ENCODE measurements around the gene RHPN2. TPM values are rescaled to one million over a fixed set of nuclear protein-coding genes. Genes with fewer than 3 reads are reported as not detected.
A peak's percentile ranks its signal among the peaks of the same experiment; 100 is the strongest.

Gene RHPN2
- total and polyA plus RNA-seq, 2 of the 13 experiments (the other 11 are each of a cell fraction or from before 2014, with no cell fraction given) = 20.3 to 48.0 TPM

GRCh38 chr19:33052352-33052972 lies 12.2 kb downstream of the RHPN2 start (continued):
- TF ChIP-seq HNF1B (CRISPR knock-in tag; IDR thresholded peaks at IDR 0.05) (no peak), IRX3 (CRISPR knock-in tag; IDR thresholded peaks at IDR 0.05; ENCODE audit: borderline replicate concordance, low read depth) (no peak), RFXAP (CRISPR knock-in tag; IDR thresholded peaks at IDR 0.05; ENCODE audit: borderline replicate concordance) (no peak), ZNF446 (CRISPR knock-in tag; IDR thresholded peaks at IDR 0.05) (no peak), MED1 (CRISPR knock-in tag; IDR thresholded peaks at IDR 0.05) (peak; percentile 76), ZSCAN31 (CRISPR knock-in tag; IDR thresholded peaks at IDR 0.05; ENCODE audit: low read depth) (no peak), ZKSCAN8 (CRISPR knock-in tag; IDR thresholded peaks at IDR 0.05; ENCODE audit: borderline replicate concordance) (0 out of 2 replicates have a peak, but pooled peaks have one; percentile 16), TSC22D2 (CRISPR knock-in tag; IDR thresholded peaks at IDR 0.05; ENCODE audit: borderline replicate concordance) (no peak), AGO1 (IDR thresholded peaks at IDR 0.05; ENCODE audit: low read depth, low read length, poor library complexity, severe bottlenecking) (no peak), ZNF33B (CRISPR knock-in tag; IDR thresholded peaks at IDR 0.05) (0 out of 2 replicates have a peak, but pooled peaks have one; percentile 21), KLF12 (CRISPR knock-in tag; IDR thresholded peaks at IDR 0.05; ENCODE audit: borderline replicate concordance) (0 out of 2 replicates have a peak, but pooled peaks have one; percentile 29), ZBTB42 (CRISPR knock-in tag; IDR thresholded peaks at IDR 0.05) (no peak), ZNF382 (CRISPR knock-in tag; IDR thresholded peaks at IDR 0.05; ENCODE audit: borderline replicate concordance) (no peak), CEBPB (IDR thresholded peaks at IDR 0.05; ENCODE audit: borderline replicate concordance, low read depth, low read length) (peak; percentile 99), KDM2A (CRISPR knock-in tag; IDR thresholded peaks at IDR 0.05; ENCODE audit: borderline replicate concordance, low read depth) (no peak), KDM6A (CRISPR knock-in tag; IDR thresholded peaks at IDR 0.05; ENCODE audit: low read depth) (no peak), ZBTB20 (CRISPR knock-in tag; IDR thresholded peaks at IDR 0.05; ENCODE audit: borderline replicate concordance, low read depth) (no peak), PTBP1 (IDR thresholded peaks at IDR 0.05; ENCODE audit: low read depth, low read length, poor library complexity, severe bottlenecking) (no peak), DPF2 (CRISPR knock-in tag; IDR thresholded peaks at IDR 0.05; ENCODE audit: borderline replicate concordance, low read depth) (peak; percentile 46; the same call in 1 of the 2 replicates), RXRB (CRISPR knock-in tag; IDR thresholded peaks at IDR 0.05; ENCODE audit: borderline replicate concordance) (peak; percentile 76), EP300 (IDR thresholded peaks at IDR 0.05; ENCODE audit: low read depth in 2 of 2, low read length in 2 of 2) (peak in 1 of 2 experiments; percentile 51; a peak in 1 of 4 replicates), EP300 (CRISPR knock-in tag; IDR thresholded peaks at IDR 0.05; ENCODE audit: borderline replicate concordance) (no peak), CBFB (CRISPR knock-in tag; IDR thresholded peaks at IDR 0.05) (no peak), HMG20A (CRISPR knock-in tag; IDR thresholded peaks at IDR 0.05; ENCODE audit: borderline replicate concordance) (peak; percentile 56; the same call in 1 of the 2 replicates), NKX3-1 (CRISPR knock-in tag; IDR thresholded peaks at IDR 0.05) (no peak), ZNF777 (CRISPR knock-in tag; IDR thresholded peaks at IDR 0.05) (no peak), ZNF44 (CRISPR knock-in tag; IDR thresholded peaks at IDR 0.05) (0 out of 2 replicates have a peak, but pooled peaks have one; percentile 17), GRHL1 (CRISPR knock-in tag; conservative IDR thresholded peaks at IDR 0.05) (no peak), KAT7 (CRISPR knock-in tag; IDR thresholded peaks at IDR 0.05; ENCODE audit: borderline replicate concordance) (no peak)

Data from HepG2 (cell line).